ENCODE results near the gene IFNA21. TPM values are rescaled to one million over a fixed set of nuclear protein-coding genes. Genes with fewer than 3 reads are reported as not detected.

Gene IFNA21
- total RNA-seq, 2 experiments from 2014 or later: not detected

DNA sequence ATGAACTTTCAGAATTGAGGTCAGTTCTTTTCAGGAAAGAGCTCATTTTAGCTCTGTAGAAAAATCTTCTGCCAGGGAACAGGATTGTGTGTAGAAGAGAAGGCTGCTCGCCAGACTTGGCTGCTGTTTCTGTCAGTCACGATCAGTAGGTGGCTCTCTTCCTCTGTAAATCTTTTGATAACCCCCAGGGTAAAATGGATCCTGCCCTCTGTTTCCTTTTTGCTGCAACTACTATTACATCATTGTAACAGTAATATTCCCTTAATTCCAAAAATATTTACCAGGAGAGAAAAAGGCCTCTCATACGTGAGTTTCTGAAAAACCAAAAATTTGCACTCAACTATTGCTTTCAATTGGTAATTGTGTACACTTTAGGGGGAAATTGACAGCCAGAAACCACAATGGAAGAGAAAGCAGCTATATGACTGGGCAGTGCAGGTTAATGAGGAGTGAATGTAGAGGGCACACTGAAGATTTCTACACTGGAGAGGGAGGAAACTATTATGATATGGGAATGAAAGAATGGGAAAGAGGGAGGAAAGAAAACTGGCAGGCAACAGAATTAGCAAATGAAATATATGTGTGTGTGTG is 12.3 kb downstream of the IFNA21 start:
- TF ChIP-seq, protein P1, sequence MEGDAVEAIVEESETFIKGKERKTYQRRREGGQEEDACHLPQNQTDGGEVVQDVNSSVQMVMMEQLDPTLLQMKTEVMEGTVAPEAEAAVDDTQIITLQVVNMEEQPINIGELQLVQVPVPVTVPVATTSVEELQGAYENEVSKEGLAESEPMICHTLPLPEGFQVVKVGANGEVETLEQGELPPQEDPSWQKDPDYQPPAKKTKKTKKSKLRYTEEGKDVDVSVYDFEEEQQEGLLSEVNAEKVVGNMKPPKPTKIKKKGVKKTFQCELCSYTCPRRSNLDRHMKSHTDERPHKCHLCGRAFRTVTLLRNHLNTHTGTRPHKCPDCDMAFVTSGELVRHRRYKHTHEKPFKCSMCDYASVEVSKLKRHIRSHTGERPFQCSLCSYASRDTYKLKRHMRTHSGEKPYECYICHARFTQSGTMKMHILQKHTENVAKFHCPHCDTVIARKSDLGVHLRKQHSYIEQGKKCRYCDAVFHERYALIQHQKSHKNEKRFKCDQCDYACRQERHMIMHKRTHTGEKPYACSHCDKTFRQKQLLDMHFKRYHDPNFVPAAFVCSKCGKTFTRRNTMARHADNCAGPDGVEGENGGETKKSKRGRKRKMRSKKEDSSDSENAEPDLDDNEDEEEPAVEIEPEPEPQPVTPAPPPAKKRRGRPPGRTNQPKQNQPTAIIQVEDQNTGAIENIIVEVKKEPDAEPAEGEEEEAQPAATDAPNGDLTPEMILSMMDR (IDR thresholded peaks at IDR 0.05): peak; percentile 23
- Mint-ChIP-seq H3K4me3 (no peak overlapping the region), H3K4me1 (ENCODE audit: low read depth) (peaks cover 4% of the 10 kb centered on the region), H3K36me3 (ENCODE audit: low read depth) (no peaks in the 10 kb centered on the region), H3K27me3 (no peaks in the 10 kb centered on the region), H3K9me3 (no peaks in the 10 kb centered on the region), H3K27ac (no peak overlapping the region)
- no peak overlapping the region for H3K27ac ChIP-seq (ENCODE audit: low read depth in 1 of 2, low read length in 2 of 2)
- no peak for ATAC-seq (ENCODE audit: poor library complexity)
- intact Hi-C loops (cut with DNase I, micrococcal nuclease): no loop called here
- no peaks in the 10 kb centered on the region for H3K36me3 ChIP-seq (ENCODE audit: insufficient read depth, low read length)
- ChIA-PET CTCF (no interaction called here), POLR2A (interaction anchor here (0.6 kb wide), 2 partner anchors 29 to 896 kb away, joined by 3 read pairs; no protein-coding TSS in a partner anchor)
- no peak overlapping the region for H3K4me3 ChIP-seq (ENCODE audit: low read length)
- H3K27me3 ChIP-seq (ENCODE audit: control insufficient read depth in 1 of 2, insufficient read depth in 2 of 2, low read length in 2 of 2): no peaks in the 10 kb centered on the region
- peaks cover 0 to 5% of the 10 kb centered on the region in 2 experiments for H3K9me3 ChIP-seq (ENCODE audit: control insufficient read depth in 1 of 2, insufficient read depth in 1 of 2, low read length in 2 of 2)
- DNase-seq: peak in 4 of 14 experiments; percentile 4 to 54 (median 44)
- H3K4me1 ChIP-seq (ENCODE audit: insufficient read depth, low read length): no peaks in the 10 kb centered on the region

DNA sequence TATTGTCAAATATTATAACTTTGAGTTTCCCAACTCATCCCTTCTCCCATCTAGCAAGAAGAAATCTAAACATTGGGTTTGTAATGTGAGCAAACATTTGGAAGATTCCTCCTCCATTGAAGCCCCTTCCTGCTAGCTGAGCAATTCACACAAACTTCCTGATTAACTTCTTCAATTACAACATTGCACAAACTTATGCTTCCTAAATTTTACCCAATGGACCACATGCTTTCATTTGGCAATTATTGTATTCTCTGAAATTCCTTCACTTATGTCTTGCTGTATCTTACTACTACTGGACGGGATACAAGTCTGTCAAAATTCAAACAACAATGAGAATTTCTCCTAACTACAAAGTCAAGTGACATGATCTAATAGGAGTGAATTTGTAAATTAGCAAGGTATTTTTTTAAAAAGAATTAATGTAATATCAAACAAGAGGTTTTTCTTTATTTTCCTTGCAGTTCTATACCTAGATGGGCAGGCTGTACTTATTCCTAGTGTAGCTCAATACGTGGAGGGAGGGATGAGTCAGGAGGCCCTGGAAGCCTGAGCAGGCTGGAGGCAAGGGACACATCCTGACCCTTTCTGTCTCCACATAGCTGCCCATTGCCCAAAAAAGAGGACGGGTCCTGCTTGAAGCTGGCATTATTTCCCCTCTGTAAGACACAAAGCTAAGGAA is 13.0 kb downstream of the IFNA21 start:
- no peaks in the 10 kb centered on the region for H3K27me3 ChIP-seq (ENCODE audit: control insufficient read depth in 1 of 2, insufficient read depth in 2 of 2, low read length in 2 of 2)
- Mint-ChIP-seq H3K27ac (no peak overlapping the region), H3K9me3 (peaks cover under 1% of the 10 kb centered on the region), H3K36me3 (ENCODE audit: low read depth) (no peaks in the 10 kb centered on the region), H3K27me3 (no peaks in the 10 kb centered on the region), H3K4me1 (ENCODE audit: low read depth) (no peaks in the 10 kb centered on the region), H3K4me3 (no peak overlapping the region)
- intact Hi-C loops (cut with DNase I, micrococcal nuclease): no loop called here
- no peak overlapping the region for H3K4me3 ChIP-seq (ENCODE audit: low read length)
- ATAC-seq (ENCODE audit: poor library complexity) (no peak), DNase-seq (no peak)
- H3K27ac ChIP-seq (ENCODE audit: low read depth in 1 of 2, low read length in 2 of 2): no peak overlapping the region
- H3K36me3 ChIP-seq (ENCODE audit: insufficient read depth, low read length): no peaks in the 10 kb centered on the region
- no peaks in the 10 kb centered on the region for H3K4me1 ChIP-seq (ENCODE audit: insufficient read depth, low read length)
- TF ChIP-seq, protein P1 (IDR thresholded peaks at IDR 0.05): no peak
- ChIA-PET CTCF (no interaction called here), POLR2A (interaction anchor here (0.6 kb wide), 2 partner anchors 30 to 897 kb away, joined by 3 read pairs; no protein-coding TSS in a partner anchor)
- H3K9me3 ChIP-seq (ENCODE audit: control insufficient read depth in 1 of 2, insufficient read depth in 1 of 2, low read length in 2 of 2): peaks cover 0 to 5% of the 10 kb centered on the region in 2 experiments

DNA sequence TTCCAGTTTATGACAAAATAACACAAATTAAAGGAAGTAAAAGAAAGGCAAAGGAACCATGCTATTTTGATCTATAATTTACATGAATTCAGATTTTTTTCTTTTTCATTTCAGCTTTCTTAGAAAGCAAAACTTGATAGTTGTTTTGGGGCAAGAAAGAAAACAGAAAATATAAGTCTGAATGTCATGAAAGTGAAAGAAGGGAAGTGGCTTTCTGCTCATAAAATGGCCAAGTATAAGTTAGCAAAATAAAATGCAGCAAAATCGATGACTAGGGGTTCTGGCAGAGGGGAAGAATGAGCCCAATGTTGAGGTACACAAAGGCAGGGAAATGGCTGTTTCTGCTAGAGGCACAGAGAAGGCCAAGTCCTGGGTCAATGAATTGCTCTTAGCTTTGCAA is 21.9 kb downstream of the IFNA21 start:
- Mint-ChIP-seq H3K4me3 (no peak overlapping the region), H3K27me3 (no peaks in the 10 kb centered on the region), H3K9me3 (peaks cover 6% of the 10 kb centered on the region), H3K36me3 (ENCODE audit: low read depth) (no peaks in the 10 kb centered on the region), H3K27ac (no peak overlapping the region), H3K4me1 (ENCODE audit: low read depth) (peaks cover 9% of the 10 kb centered on the region)
- ChIA-PET CTCF (no interaction called here), POLR2A (no interaction called here)
- Histone ChIP-seq H3K27ac (ENCODE audit: low read depth in 1 of 2, low read length in 2 of 2) (no peak overlapping the region), H3K4me1 (ENCODE audit: insufficient read depth, low read length) (peaks cover 7% of the 10 kb centered on the region), H3K4me3 (ENCODE audit: low read length) (no peak overlapping the region), H3K27me3 (ENCODE audit: control insufficient read depth in 1 of 2, insufficient read depth in 2 of 2, low read length in 2 of 2) (no peaks in the 10 kb centered on the region), H3K36me3 (ENCODE audit: insufficient read depth, low read length) (no peaks in the 10 kb centered on the region), H3K9me3 (ENCODE audit: control insufficient read depth in 1 of 2, insufficient read depth in 1 of 2, low read length in 2 of 2) (peaks cover 0 to 5% of the 10 kb centered on the region in 2 experiments)
- intact Hi-C loops (cut with DNase I, micrococcal nuclease): no loop called here
- TF ChIP-seq, protein P1 (IDR thresholded peaks at IDR 0.05): no peak
- no peak for ATAC-seq (ENCODE audit: poor library complexity)
- DNase-seq: peak in 1 of 14 experiments; percentile 21

All from CD4-positive, alpha-beta T cell (primary cell).